Natural killer cell (primary cell): Measurements from ENCODE around the gene MIER1. TPM values are rescaled to one million over a fixed set of nuclear protein-coding genes. Genes with fewer than 3 reads are reported as not detected.

Experiments
- ATAC-seq, 3 donors: fragments of 150-1000 bp in 2 of 3; fragments of 200-7000 bp in 1 of 3; cut with Tn5 transposase; 1 replicate in 1 of 3; 2 replicates in 2 of 3; pipeline ENCODE4 v1.10.0; 2021; ENCODE audit warnings: mild to moderate bottlenecking in 2 of 3, moderate library complexity in 2 of 3
- DNase-seq, 2 donors: peaks; one replicate each; pipeline versions ENCODE4 v3.0.0 to v3.0.0-alpha.2; 2013 to 2021; ENCODE audit warnings: mixed read lengths in 1 of 2
- H3K27ac ChIP-seq: one replicate; pipeline ENCODE4 v1.5.1; 2013; ENCODE audit warnings: mild to moderate bottlenecking, low read length
- H3K27me3 ChIP-seq: one replicate; pipeline ENCODE4 v1.6.1; 2013; ENCODE audit warnings: low read length; ENCODE audit not compliant: control insufficient read depth, insufficient read depth
- H3K36me3 ChIP-seq: one replicate; pipeline ENCODE4 v1.6.1; 2013; ENCODE audit warnings: low read length; ENCODE audit not compliant: control insufficient read depth, insufficient read depth
- H3K4me1 ChIP-seq: one replicate; pipeline ENCODE4 v1.6.1; 2013; ENCODE audit warnings: low read length; ENCODE audit not compliant: control insufficient read depth, insufficient read depth
- H3K4me3 ChIP-seq: one replicate; pipeline ENCODE4 v1.5.1; 2013; ENCODE audit warnings: low read length
- H3K9me3 ChIP-seq: one replicate; pipeline ENCODE4 v1.6.1; 2013; ENCODE audit warnings: low read length; ENCODE audit not compliant: control insufficient read depth, insufficient read depth
- H3K27ac Mint-ChIP-seq, 2 donors: one replicate each; pipeline ENCODE4 v1.8.0; 2022; ENCODE audit warnings: mild to moderate bottlenecking in 2 of 2, mixed read lengths in 2 of 2, moderate library complexity in 1 of 2
- H3K27me3 Mint-ChIP-seq, 2 donors: one replicate each; pipeline ENCODE4 v1.8.0; 2022; ENCODE audit warnings: low read depth in 2 of 2, mixed read lengths in 2 of 2
- H3K36me3 Mint-ChIP-seq: one replicate; pipeline ENCODE4 v1.8.0; 2022; ENCODE audit warnings: mixed read lengths
- H3K4me1 Mint-ChIP-seq, 2 donors: one replicate each; pipeline ENCODE4 v1.8.0; 2022; ENCODE audit warnings: mixed read lengths in 2 of 2
- H3K4me3 Mint-ChIP-seq: one replicate; pipeline ENCODE4 v1.8.0; 2022; ENCODE audit warnings: mild to moderate bottlenecking, moderate library complexity, mixed read lengths
- H3K9me3 Mint-ChIP-seq, 2 donors: one replicate each; pipeline ENCODE4 v1.8.0; 2022; ENCODE audit warnings: mixed read lengths in 2 of 2
- WGBS: methylation state at CpG from one replicate; pipeline ENCODE4 v1.1.7; 2013; ENCODE audit warnings: missing lambda C conversion rate; ENCODE audit not compliant: insufficient coverage; 5-methylcytosine and 5-hydroxymethylcytosine counted together
- intact Hi-C: fragments of 100-400 bp; cut with micrococcal nuclease; formaldehyde crosslinking; loops from one replicate; pipeline ENCODE4 v1.14.2; 2022
- total RNA-seq, 4 donors: library from RNA; stranded (reverse); fragments of 120-200 nt in 1 of 4; gene quantifications; one replicate each; pipeline versions ENCODE4 v1.2.3 to v1.2.4, GENCODE V29; 2013 to 2022
- TF ChIP-seq, protein P1 (sequence below): fragments of 200-600 bp; IDR thresholded peaks from one replicate; pipeline ENCODE4 v1.8.0; 2022; ENCODE audit warnings: antibody characterized with exemption

MIER1 gene
- total RNA-seq, 3 donors from 2014 or later (not counting 1 experiment from before 2014, with no cell fraction given) = 87.9 to 94.3 (median 93.2) TPM

DNA sequence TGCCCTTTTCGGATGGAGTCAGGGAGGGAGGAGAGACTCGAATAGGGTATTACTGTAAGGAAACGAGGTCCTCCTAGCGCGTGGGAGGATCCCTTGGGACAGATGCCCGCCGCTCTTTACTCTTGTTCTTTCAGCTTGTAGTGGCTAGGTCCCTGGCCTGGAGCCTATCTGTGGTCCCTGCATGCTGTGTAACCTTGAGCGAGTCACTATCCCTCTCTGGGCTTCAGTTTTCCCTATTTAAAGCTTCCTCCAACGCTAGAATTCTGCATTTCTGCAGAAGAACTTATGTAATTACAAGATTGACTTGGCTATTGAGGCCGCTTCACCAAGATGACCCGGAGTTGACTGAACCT lies 744 bp downstream of the MIER1 start:
- WGBS = 11% methylated on average over 11 of the region's 11 CpGs
- H3K36me3 ChIP-seq = no peaks in the 10 kb centered on the region
- peak overlapping the region; percentile 98 for H3K27ac ChIP-seq
- Mint-ChIP-seq H3K4me1 (peaks cover 27 to 33% of the 10 kb centered on the region in 2 donors), H3K4me3 (peak overlapping the region; percentile 91), H3K36me3 (no peaks in the 10 kb centered on the region), H3K27me3 (no peaks in the 10 kb centered on the region), H3K27ac (peak overlapping the region; percentile 96), H3K9me3 (no peaks in the 10 kb centered on the region)
- peaks cover 23% of the 10 kb centered on the region for H3K4me1 ChIP-seq
- DNase-seq (no peak), ATAC-seq (no peak)
- H3K9me3 ChIP-seq = no peaks in the 10 kb centered on the region
- H3K4me3 ChIP-seq = peak overlapping the region; percentile 71
- TF ChIP-seq, protein P1, sequence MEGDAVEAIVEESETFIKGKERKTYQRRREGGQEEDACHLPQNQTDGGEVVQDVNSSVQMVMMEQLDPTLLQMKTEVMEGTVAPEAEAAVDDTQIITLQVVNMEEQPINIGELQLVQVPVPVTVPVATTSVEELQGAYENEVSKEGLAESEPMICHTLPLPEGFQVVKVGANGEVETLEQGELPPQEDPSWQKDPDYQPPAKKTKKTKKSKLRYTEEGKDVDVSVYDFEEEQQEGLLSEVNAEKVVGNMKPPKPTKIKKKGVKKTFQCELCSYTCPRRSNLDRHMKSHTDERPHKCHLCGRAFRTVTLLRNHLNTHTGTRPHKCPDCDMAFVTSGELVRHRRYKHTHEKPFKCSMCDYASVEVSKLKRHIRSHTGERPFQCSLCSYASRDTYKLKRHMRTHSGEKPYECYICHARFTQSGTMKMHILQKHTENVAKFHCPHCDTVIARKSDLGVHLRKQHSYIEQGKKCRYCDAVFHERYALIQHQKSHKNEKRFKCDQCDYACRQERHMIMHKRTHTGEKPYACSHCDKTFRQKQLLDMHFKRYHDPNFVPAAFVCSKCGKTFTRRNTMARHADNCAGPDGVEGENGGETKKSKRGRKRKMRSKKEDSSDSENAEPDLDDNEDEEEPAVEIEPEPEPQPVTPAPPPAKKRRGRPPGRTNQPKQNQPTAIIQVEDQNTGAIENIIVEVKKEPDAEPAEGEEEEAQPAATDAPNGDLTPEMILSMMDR = no peak
- H3K27me3 ChIP-seq = no peaks in the 10 kb centered on the region
- intact Hi-C loops = loop anchor here (5.0 to 10.0 kb wide), 3 partner anchors 269 to 762 kb away; partner anchors contain the start of gene GADD45A

DNA sequence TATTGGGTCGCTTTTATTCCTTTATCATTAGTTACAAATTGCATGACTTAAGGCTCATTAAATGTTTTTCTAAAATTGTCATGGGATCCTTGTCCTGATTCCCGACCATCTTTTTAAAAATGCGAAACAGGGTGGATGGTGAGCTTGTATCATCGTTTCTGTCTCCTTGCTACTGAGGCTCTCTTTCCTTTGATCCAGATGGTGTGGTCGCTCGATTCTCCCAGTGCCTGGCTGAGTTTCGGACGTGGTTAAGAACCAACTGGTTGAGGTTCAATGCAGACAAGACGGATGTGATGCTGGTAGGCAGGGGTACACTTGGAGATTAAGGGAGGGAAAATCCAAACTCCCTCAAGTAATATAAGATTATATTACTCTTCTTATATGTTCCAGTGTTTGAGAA lies 1.2 kb downstream of the MIER1 start:
- no peak overlapping the region for H3K27ac ChIP-seq
- DNase-seq (peak in 1 of 2 donors; percentile 23), ATAC-seq (no peak)
- peak overlapping the region; percentile 96 for H3K27ac Mint-ChIP-seq
- no peaks in the 10 kb centered on the region for H3K36me3 Mint-ChIP-seq
- 63% methylated on average over 8 of the region's 9 CpGs for WGBS
- peak overlapping the region; percentile 91 for H3K4me3 Mint-ChIP-seq
- H3K4me3 ChIP-seq = peak overlapping the region; percentile 71
- intact Hi-C loops = loop anchor here (5.0 to 10.0 kb wide), 3 partner anchors 269 to 761 kb away; partner anchors contain the start of gene GADD45A
- H3K4me1 ChIP-seq = peaks cover 23% of the 10 kb centered on the region
- no peaks in the 10 kb centered on the region for H3K9me3 ChIP-seq
- peaks cover 30 to 35% of the 10 kb centered on the region in 2 donors for H3K4me1 Mint-ChIP-seq
- no peaks in the 10 kb centered on the region for H3K27me3 Mint-ChIP-seq
- TF ChIP-seq, protein P1 = no peak
- no peaks in the 10 kb centered on the region for H3K9me3 Mint-ChIP-seq
- H3K36me3 ChIP-seq = no peaks in the 10 kb centered on the region
- H3K27me3 ChIP-seq = no peaks in the 10 kb centered on the region

DNA sequence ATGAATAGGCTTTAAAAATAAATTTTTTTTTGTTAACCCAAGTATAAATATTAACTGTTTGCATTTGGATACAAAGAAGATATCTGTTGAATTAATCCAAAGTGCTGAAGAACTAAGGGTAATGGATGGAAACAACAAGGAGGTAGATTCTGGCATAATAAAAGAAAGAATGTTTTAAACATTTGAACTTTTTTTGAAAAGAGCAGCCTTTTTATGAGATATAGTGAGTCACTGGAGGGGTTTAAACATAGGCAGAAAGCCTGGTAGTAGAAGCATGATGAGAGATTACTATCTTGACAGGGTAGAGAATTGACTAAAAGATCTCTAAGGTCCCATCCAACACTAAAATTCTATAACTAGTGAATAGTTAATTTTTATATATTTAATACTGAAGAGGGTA lies 2.7 kb downstream of the MIER1 start:
- Mint-ChIP-seq H3K4me1 (peaks cover 46 to 51% of the 10 kb centered on the region in 2 donors), H3K4me3 (no peak overlapping the region), H3K27ac (no peak overlapping the region), H3K36me3 (no peaks in the 10 kb centered on the region), H3K27me3 (no peaks in the 10 kb centered on the region), H3K9me3 (no peaks in the 10 kb centered on the region)
- H3K9me3 ChIP-seq = no peaks in the 10 kb centered on the region
- no peaks in the 10 kb centered on the region for H3K27me3 ChIP-seq
- ATAC-seq (no peak), DNase-seq (no peak)
- intact Hi-C loops = loop anchor here (5.0 to 10.0 kb wide), 3 partner anchors 267 to 760 kb away; partner anchors contain the start of gene GADD45A
- H3K36me3 ChIP-seq = no peaks in the 10 kb centered on the region
- no peak overlapping the region for H3K4me3 ChIP-seq
- H3K27ac ChIP-seq = no peak overlapping the region
- peaks cover 23% of the 10 kb centered on the region for H3K4me1 ChIP-seq
- TF ChIP-seq, protein P1 = no peak

DNA sequence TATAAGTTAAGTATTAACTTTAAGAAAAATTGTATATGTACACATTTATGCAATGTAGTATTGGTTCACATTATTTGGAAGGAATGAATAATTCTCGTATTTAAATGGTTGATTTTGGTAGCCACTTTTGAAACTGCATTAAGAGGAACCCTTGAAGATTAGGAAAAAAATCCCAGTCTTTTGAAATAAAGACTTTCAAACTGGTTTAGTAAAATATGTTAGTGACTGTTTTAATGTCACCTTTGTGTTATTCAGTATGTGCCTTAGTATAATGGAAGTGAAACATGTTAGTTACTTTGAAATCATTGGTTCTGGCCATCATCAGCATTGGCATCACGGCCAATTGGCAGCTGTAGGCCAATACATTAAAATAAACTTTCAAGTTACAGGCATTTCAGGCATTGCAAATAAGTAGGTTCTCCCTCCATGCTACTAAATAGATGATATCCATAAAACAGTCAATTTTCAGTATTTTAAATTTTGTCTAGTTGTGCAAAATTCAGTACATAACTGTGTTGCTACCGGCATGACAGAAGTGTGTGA lies 4.4 kb downstream of the MIER1 start:
- Mint-ChIP-seq H3K4me1 (peaks cover 56 to 58% of the 10 kb centered on the region in 2 donors), H3K36me3 (no peaks in the 10 kb centered on the region), H3K9me3 (no peaks in the 10 kb centered on the region), H3K27ac (peak overlapping the region; percentile 95 to 98), H3K27me3 (no peaks in the 10 kb centered on the region), H3K4me3 (peak overlapping the region; percentile 100)
- ATAC-seq = no peak
- intact Hi-C loops = loop anchor here (5.0 to 10.0 kb wide), 3 partner anchors 266 to 758 kb away; partner anchors contain the start of gene GADD45A
- peak overlapping the region; percentile 55 for H3K4me3 ChIP-seq
- peaks cover 18% of the 10 kb centered on the region for H3K4me1 ChIP-seq
- no peaks in the 10 kb centered on the region for H3K27me3 ChIP-seq
- TF ChIP-seq, protein P1 = no peak
- DNase-seq = peak in 1 of 2 donors; percentile 36
- H3K27ac ChIP-seq = peak overlapping the region; percentile 62
- no peaks in the 10 kb centered on the region for H3K36me3 ChIP-seq
- H3K9me3 ChIP-seq = no peaks in the 10 kb centered on the region
- WGBS = 63% methylated on average over 2 of the region's 3 CpGs
